ENCODE data around the gene RHNO1.

GRCh38 chr12:2854669-2855453 is 22.2 kb upstream of the RHNO1 start:
- TF ChIP-seq, protein P1, sequence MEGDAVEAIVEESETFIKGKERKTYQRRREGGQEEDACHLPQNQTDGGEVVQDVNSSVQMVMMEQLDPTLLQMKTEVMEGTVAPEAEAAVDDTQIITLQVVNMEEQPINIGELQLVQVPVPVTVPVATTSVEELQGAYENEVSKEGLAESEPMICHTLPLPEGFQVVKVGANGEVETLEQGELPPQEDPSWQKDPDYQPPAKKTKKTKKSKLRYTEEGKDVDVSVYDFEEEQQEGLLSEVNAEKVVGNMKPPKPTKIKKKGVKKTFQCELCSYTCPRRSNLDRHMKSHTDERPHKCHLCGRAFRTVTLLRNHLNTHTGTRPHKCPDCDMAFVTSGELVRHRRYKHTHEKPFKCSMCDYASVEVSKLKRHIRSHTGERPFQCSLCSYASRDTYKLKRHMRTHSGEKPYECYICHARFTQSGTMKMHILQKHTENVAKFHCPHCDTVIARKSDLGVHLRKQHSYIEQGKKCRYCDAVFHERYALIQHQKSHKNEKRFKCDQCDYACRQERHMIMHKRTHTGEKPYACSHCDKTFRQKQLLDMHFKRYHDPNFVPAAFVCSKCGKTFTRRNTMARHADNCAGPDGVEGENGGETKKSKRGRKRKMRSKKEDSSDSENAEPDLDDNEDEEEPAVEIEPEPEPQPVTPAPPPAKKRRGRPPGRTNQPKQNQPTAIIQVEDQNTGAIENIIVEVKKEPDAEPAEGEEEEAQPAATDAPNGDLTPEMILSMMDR (IDR thresholded peaks at IDR 0.05): no peak
- no peak for TF ChIP-seq POLR2AphosphoS5 (IDR thresholded peaks at IDR 0.05; ENCODE audit: low read depth, low read length)
- no peak for TF ChIP-seq REST (IDR thresholded peaks at IDR 0.05; ENCODE audit: insufficient read depth in 1 of 2, low read depth in 2 of 2, low read length in 1 of 2)
- TF ChIP-seq SIN3A (IDR thresholded peaks at IDR 0.05; ENCODE audit: borderline replicate concordance, insufficient read depth, low read depth, low read length): no peak

Measured in Panc1 (cell line).